GM12891 (cell line): ENCODE measurements around the gene SLC35F2.

Experiments used
- POLR2A ChIP-seq: IDR thresholded peaks from 2 replicates; pipeline ENCODE4 v1.6.1; 2011; ENCODE audit warnings: low read depth, low read length, control low read depth
- POLR2AphosphoS5 ChIP-seq: IDR thresholded peaks from 2 replicates; pipeline ENCODE4 v1.6.1; 2011; ENCODE audit warnings: low read depth, low read length, control low read depth
- POU2F2 ChIP-seq: IDR thresholded peaks from 2 replicates; pipeline ENCODE4 v1.6.1; 2011; ENCODE audit warnings: low read depth, mild to moderate bottlenecking, control low read depth, low read length, moderate library complexity
- SPI1 ChIP-seq: IDR thresholded peaks from 2 replicates; pipeline ENCODE4 v1.6.1; 2011; ENCODE audit warnings: low read depth, low read length, control low read depth
- TAF1 ChIP-seq: IDR thresholded peaks from 2 replicates; pipeline ENCODE4 v1.6.1; 2011; ENCODE audit warnings: low read depth, low read length, control low read depth

DNA sequence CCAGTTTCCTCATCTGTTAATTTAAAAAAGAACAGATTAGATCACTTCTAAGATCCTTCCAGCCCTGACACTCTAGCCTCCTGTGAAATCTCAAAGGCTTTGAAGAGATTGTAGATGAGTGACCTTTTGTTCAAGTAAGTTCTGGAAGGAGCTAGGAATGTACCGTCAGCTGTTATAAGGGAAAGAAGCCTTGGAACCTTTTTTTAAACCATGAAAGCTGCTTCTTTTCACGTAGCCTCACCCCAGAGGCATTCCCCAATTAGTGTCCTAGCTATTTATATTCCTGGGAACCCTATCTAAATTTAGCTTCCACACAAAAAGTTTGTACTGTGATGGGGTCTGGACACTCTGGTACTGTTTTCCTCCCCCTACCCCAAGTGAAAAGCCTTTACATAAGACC, 111.0 kb downstream of the SLC35F2 start:
- TF ChIP-seq TAF1: no peak
- no peak for TF ChIP-seq POLR2AphosphoS5
- TF ChIP-seq POLR2A: no peak
- no peak for TF ChIP-seq SPI1
- TF ChIP-seq POU2F2: no peak
